ENCODE results near the gene RPL36.

The RPL36 gene

DNA sequence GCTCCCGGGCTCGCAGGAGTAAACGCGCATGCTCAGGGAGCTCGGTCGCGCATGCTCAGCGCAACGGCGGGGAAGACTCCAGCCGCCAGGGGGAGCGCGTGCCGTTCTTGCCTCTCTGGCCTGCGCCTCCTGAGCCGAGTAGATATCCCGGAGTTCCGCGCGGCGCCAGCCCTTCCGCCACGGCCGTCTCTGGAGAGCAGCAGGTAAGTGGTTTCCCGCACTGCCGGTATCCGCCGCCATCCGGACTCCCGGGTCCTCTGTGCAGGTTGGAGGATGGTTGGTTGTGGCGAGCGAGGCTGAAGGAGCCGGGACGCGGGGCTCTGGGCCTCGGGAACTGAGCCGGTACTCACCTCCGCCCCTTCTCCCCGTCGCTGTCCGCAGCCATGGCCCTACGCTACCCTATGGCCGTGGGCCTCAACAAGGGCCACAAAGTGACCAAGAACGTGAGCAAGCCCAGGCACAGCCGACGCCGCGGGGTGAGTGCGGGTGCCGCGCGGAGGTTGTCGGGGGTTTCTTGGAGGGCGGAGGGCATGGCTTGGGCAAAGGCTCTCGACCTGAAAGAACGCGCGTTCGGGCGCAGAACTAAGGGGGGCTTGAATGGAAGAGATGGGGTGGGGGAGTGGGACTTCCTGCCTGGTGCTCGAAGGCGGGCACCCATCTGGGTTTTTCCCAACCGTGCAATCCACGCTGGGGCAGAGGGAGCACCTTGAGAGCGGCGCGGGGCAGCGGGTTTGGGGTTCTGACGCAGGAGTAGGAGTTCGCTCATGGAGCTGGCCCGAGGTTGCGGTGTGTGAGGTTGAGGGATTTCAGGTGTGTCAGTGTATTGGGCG is at the start of gene RPL36:
Gene RPL36, plus strand, starts transcription at position 171 of the 830 bp plus-strand sequence. Its CDS starts 213 bp downstream, at position 384.
- DNase-seq (ENCODE audit: low read depth in 2 of 2) = peak; percentile 96 to 97

DNA sequence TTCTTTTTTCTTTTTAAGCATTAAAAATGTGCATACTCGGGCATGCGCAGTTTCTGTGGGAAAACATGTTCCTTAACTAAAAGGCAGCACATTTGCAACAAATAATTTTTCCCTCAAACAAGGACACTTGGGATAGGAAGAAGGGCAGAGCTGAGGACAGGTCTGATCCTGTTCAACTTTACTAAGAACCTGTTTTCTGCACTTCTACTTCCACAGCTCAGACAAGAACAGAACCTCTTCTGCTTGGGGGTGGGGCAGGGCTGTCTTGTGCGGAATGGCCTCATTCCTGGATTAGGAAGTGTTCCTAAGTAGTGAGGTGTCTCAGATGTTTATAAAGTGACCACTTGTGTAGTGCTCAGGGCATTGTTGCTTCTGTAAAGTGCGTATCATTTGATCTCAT is 48.9 kb upstream of the RPL36 start:
- DNase-seq (ENCODE audit: low read depth in 2 of 2) = no peak

DNA sequence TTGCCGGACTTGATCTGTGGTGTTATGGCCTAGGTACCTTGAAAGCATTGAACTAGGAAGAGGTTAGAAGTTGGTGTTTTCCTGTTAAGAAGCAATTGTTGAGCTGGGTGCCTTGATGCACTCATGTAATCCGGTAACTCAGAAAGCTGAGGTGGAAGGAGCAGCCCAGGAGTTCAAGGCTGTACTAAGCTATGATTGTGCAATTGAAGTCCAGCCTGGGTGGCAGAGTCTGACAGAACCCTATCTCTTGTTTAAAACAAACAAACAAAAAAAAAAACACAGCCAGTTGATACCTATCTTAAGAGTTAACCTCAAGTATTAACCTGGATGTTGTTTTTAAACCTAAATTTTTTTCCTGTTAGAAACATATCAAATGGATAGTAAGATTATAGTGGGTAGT is 47.9 kb upstream of the RPL36 start:
- no peak for DNase-seq (ENCODE audit: low read depth in 2 of 2)

DNA sequence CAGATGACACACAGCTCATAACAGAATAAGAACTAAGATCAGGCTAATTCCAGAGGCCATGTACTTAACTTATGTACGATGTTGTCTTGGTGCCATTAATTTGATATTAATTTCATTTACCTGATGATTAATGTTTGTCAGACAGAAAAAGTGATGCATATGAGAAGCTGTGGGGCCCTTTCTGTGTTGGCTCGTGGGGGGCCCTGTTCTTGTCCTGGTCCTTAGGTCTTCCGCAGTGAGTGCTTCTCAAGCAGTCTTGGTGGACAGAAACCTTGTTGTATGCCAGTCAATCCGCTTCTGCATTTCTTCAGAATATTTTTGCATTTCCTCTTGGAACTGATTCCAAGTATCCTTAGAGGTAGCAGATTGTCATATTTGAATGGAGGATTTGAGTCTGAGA is 47.0 kb upstream of the RPL36 start:
- no peak for DNase-seq (ENCODE audit: low read depth in 2 of 2)

DNA sequence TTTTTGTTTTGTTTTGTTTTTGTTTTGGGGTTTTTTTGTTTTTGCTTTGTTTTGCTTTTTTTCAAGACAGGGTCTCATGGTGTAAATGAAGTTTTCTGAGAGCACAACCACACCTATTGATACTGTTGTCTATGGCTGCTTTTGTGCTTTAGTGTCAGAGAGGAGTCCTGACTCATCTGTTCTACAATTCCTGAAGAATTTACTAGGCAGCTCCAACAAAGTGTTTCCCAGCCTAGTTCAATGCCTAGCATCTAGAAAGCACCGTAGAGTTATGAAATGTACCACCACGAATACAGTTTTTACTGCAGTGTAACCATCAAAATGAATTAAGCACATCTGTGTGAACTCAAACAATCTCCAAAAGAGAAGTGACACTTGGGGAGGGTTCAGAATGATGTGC is 46.1 kb upstream of the RPL36 start:
- DNase-seq (ENCODE audit: low read depth in 2 of 2) = no peak

DNA sequence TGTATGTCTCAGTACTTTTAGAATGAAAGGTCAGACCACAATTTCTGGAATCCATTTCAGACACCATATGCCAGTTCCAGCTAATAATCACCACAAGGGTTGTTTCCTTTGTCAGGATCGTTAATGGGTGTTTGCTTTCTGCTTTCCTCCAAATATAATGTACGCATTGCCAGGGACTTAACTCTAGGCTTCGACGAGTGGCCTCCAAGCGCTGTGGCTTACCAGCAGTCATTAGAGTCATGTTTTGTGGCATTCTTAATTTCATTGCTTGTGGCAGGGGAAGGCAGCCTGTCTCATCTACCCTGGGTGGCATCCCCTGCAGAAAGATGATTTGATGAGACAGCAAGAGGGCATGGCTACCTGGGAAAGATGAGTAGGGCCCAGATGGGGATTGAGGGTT is 44.7 kb upstream of the RPL36 start:
- no peak for DNase-seq (ENCODE audit: low read depth in 2 of 2)

DNA sequence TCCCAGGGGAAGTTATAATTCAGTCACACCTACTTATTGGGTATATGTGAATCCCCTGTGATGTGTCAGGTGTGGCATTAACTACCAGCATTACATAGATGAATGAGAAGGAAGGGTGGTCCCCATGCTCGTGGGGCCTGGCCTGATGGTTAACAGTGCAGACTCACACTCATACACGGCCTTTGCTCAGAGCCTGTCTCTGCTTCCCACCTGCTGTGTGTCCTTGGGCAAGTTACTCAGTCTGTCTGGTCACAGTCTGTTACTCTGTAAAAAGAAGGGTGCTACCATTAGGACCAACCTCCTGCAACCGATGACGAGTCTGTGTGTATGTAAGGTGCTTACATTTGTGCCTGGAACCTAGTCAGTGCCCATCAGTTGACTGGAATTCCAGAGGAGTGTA is 43.4 kb upstream of the RPL36 start:
- no peak for DNase-seq (ENCODE audit: low read depth in 2 of 2)

DNA sequence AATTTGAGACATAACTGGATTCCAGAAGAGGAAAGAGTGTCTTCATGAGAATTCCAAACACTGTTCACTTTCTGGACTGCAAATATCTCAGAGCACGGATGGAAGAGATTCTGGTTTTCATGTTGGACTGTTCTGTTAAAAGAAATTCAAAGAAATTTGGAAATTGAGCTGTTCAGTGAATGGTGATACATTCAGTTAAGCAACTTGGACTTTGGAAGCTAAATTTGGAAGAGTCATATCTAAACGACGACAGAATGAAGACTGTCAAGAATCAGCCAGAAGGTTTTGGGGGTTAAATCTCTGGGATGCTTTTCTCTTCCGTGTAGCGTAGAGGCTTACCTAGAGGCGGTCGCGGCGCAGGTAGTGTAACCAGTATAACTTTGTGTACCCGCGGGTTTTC is 41.6 kb upstream of the RPL36 start:
- DNase-seq (ENCODE audit: low read depth in 2 of 2) = no peak

DNA sequence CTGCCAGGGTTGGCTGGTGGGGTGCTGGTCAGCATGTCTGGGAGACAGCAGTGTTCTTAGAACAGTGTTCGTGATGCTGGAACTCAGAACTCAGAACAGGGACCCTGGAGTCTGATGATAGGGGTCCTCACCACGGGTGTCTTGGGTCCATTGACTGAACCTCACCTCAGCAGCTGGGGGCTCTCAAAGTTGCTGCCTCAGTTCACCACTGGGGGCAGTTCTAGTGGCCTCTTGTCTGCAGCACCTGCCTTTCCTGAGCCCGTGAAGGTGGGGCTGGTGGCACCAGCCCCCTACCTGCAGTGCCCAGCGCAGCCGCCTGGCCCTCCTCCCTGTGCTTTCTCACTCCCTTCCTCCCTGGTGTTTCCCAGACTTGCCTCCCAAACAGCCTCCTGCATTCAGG is 38.7 kb upstream of the RPL36 start:
- DNase-seq (ENCODE audit: low read depth in 2 of 2) = no peak

DNA sequence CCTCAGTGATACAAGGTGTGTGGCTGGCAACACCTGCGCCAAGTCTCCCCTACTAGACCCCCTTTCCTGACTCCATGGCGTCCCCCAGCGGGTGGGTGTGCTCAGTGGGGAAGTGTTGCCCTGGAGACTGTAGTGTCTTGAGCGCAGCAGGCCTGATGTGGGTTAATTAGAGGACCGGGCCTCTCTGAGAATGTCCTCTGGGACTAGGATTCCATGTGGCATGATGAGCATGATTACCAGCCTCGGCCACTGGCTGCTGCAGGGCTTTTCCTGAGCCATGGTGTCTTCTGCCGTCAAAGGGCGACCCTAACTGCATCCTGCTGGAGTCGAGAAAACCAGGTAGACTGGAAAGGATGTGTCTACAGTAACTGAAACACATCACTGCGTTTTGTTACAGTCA is 37.8 kb upstream of the RPL36 start:
- DNase-seq (ENCODE audit: low read depth in 2 of 2) = no peak

DNA sequence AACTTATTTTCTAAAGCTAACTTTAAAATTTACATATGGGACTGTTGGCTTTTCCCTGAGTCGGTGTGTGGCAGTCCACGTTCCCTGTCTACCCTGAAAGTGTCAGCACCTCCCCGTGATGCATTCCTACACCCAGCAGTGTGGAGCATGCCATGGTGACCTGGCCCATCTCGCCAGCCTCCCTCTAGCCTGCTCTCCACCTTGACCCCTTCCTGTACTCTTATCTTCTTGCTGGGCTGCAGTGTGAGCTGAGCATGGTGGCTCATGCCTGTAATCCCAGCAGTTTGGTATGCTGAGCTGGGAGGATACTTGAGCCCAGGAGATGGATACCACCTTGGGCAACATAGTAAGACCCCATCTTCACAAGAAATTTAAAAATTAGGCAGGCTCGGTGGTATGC is 35.2 kb upstream of the RPL36 start:
- DNase-seq (ENCODE audit: low read depth in 2 of 2) = no peak

DNA sequence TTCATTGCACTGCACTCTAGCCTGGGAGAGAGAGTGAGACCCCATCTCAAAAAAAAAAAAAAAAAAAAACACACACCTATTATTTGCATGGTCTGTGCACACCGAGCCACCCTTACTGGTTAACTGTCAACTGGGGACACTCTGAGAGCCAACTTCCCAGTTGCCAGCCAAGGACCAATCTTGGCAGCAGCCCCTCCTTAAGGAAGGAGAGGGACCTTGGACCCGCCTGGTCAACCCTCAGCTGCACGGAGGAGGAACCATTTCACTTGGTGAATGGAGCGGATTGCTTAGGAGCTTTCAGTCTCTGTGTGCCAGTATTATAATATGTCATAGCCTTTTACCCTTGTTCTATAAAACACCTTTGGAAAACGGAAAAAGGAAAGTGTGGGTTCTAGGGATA is 34.7 kb upstream of the RPL36 start:
- DNase-seq (ENCODE audit: low read depth in 2 of 2) = no peak

DNA sequence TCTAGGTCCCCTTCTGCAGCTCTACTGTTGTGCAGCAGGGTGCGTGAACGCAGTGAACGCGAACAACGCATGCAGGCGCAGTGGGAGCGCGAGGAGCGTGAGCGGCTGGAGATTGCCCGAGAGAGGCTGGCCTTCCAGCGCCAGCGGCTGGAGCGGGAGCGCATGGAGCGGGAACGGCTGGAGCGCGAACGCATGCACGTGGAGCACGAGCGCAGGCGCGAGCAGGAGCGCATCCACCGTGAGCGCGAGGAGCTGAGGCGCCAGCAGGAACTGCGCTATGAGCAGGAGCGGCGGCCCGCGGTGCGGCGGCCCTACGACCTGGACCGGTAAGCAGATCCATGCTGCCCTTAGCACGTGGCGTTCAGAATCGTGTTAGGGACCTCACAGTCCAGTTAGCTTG is 28.6 kb upstream of the RPL36 start:
- no peak for DNase-seq (ENCODE audit: low read depth in 2 of 2)

DNA sequence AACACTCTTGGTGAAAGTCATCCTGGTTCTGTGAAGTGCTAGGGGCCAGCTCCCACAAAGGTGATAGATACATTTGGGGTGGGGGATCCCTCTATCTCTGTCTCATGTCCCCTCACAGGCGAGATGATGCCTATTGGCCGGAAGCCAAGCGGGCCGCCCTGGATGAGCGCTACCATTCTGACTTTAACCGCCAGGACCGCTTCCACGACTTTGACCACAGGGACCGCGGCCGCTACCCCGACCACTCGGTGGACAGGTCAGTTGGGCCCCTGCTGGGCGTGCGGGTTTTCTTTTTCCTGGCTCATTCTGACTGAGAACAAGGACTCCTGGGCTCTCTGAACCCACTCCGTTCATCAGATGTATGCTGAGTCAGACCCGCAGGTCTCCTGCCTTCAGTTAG is 26.2 kb upstream of the RPL36 start:
- no peak for DNase-seq (ENCODE audit: low read depth in 2 of 2)

DNA sequence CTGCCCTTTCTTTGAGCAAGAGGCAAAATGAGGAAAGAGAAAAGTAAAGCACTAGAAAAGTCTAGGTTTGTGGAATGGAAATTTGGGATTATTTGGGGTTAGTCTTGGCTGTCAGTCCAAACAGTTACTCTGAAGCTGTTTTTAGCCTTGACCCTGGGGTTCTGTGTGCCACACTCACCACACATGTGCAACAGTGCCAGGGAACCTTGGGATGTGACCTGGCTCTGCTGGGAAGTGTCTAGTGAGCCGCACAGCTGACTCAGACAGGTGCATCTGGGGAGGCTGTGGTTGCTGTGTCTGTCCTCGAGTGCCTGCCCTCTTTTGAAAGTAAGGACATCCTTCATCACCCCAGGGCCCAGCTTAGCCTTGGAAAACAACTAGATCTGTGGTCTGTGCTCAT is 25.6 kb upstream of the RPL36 start:
- DNase-seq (ENCODE audit: low read depth in 2 of 2) = no peak

DNA sequence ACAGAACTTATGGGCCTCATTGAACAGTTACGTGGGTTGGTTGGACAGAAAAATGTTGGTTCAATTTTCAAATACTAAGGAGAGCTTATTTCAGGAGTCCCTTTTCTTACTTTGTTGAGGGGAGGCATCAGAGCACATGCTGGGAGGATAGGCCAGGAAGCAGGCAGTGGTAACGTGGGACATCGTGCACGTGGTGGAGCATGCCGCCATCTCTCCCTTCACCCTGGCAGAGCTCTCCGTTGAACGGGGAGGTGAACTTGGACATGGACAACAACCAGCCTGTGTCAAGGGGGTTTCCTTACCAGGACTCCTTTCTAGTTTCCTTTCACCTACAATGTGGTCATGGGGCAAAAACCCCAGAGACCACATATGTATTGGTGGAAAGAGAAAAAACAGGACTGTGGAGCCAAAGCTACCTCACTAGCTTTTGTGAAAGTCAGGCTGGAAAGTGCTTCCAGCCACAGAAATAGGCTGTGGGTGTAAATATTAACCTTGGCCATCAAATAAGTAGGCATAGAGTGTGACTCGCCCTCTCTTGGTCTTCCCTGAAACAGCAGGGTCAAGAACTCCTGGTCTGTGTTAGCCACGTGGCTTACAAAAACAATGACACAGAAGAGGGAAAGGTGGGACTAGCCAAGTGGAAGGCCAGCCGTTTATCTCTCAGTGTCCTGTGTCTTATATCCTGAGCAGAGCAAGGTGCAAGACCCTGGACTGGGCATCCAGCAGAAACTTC is 24.1 kb upstream of the RPL36 start:
- DNase-seq (ENCODE audit: low read depth in 2 of 2) = no peak

DNA sequence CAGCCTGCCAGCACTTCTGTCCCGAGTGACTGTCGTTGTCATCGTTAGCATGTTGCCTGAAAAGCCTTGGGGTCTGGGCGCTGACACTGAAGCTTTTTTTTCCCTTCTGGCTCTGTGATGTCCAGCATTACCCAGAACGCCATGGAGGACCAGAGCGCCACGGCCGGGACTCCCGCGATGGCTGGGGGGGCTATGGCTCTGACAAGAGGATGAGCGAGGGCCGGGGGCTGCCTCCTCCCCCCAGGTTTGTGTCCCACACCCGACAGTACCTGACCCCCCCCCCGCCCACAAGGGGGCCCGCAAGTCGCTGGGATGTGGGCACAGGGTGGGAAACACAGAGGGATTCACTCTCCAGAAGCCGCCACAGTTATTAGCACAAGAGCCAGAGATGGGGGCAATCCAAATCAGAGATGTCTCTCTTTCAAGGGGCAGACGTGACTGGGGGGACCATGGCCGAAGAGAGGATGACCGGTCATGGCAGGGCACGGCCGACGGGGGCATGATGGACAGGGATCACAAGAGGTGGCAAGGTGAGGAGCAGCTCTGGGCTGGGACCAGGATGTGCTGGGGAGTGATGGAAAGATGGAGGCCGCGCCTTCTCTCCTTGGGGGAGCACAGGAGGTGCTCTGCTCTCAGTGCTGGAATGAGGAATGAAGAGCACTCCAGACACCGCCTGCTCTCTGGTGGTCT is 23.0 kb upstream of the RPL36 start:
- DNase-seq (ENCODE audit: low read depth in 2 of 2) = no peak

DNA sequence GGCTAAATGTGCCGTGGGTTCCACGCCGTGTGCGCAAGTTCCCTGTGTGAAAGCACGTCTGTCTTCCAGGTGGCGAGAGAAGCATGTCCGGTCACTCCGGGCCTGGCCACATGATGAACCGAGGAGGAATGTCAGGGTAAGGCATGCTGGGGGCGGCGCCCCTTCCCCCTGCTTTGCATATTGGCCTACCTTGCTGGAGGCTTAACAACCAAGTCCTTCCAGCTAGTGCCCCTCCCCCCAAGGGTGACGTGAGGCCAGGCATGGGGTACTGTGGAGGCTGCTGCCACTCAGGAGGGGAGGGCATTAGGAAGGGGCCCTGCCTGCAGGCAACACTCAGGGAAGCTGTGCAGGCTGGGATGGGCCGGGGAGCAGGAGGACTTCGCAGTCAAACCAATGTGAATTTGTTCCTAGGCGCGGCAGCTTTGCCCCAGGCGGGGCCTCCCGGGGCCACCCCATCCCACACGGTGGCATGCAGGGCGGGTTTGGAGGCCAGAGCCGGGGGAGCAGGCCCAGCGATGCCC is 22.3 kb upstream of the RPL36 start:
- no peak for DNase-seq (ENCODE audit: low read depth in 2 of 2)

DNA sequence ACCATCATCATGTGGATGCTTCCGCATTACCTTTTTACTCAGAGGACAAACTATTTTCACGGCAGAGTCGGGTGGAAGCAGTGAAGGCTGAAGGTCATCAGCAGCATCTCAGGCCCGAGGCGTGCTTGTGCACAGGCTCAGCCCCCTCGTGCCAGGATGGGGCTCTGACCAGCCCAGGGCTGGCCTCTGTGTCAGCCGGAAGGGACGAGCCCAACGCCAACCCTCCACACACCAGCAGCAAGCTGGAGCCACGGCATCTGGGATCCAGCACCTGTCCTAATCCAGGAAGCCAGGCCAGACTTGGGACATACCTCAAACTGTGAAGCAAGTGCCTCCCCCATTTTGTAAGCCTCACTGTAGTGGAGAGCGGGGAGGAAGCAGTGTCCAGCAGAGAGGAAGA is 20.9 kb upstream of the RPL36 start:
- no peak for DNase-seq (ENCODE audit: low read depth in 2 of 2)

DNA sequence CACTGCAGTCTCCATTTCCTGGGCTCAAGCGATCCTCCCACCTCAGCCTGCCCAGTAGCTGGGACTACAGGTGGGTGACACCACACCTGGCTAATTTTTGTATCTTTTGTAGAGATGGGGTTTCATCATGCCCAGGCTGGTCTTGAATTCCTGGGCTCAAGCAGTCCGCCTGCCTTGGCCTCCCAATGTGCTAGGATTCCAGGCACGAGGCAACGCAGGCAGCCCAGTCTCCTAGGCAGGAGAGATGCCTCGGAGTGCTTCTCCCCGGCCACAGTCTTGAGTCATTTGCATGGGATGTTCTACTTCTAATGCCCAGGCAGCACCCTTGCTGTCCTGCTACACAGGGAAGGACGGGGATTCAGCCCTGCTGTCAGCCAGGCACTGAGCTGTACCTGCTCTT is 18.5 kb upstream of the RPL36 start:
- DNase-seq (ENCODE audit: low read depth in 2 of 2) = no peak

DNA sequence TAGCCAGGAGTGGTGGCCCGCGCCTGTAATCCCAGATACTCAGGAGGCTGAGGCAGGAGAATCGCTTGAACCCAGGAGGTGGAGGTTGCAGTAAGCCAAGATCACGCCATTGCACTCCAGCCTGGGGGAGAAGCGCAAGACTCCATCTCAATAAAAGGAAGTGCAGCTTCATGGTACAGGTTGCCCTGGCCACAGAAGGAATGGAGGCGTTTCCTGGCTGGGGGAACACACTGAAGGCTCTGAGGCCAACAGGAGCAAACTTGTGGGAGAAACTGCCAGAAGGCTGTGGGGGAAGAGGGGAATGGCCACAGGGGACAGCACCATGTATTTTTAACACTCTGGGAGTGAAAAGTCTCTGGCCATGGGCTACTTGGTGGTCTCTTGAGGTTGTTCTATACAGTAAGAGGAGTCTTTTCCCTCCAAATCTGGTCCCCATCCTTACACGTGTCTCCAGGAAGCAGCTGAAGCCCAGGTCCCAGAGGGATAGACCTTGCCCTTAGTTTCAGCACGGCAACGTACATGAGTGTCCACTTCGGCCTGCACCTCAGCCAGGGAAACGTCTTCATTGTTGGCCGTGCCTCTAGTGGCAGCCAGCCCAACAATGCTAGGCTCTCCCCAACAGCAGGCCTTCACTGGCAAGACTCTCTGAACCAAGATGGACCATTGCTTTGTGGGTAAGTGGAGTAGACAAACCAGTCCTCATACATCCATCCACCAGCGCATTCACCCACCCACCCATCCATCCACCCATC is 17.2 kb upstream of the RPL36 start:
- DNase-seq (ENCODE audit: low read depth in 2 of 2) = no peak

DNA sequence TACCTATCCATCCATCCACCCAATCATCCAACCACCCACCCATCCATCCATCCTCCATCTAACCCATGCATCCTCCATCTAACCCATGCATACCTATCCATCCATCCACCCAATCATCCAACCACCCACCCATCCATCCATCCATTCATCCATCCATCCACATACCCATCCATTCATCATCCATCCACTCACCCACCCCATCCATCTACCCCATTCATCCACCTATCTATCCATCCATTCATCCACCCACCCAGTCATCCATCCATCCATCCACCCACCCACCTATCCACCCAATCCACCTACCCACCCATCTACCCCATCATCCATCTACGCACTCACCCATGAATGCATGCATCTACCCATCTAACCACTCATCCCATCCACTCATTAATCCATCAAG is 16.3 kb upstream of the RPL36 start:
- no peak for DNase-seq (ENCODE audit: low read depth in 2 of 2)

Data from stimulated activated CD8-positive, alpha-beta memory T cell treated with anti-CD3 and anti-CD28 coated beads, Interleukin-15, amount 100 ng/mL, for 4 hours (primary cell).